Astrocyte of the spinal cord (primary cell): ENCODE measurements around the gene CCR7.

Experiments used
- DNase-seq: peaks from one replicate; pipeline ENCODE4 v3.0.0; 2011; ENCODE audit warnings: low read depth, low spot score
- H3K4me3 ChIP-seq: 2 replicates; pipeline ENCODE4 v1.5.1; 2011; ENCODE audit warnings: low read depth, mild to moderate bottlenecking, low read length, moderate library complexity
- in situ Hi-C: cut with HindIII; loops from 2 replicates; pipeline ENCODE4 v1.10.0; 2017; ENCODE audit warnings: low sequenced_read_pairs
- TF ChIP-seq, protein P1 (sequence below): IDR thresholded peaks from 2 replicates; pipeline ENCODE4 v1.5.1; 2012; ENCODE audit warnings: low read depth, mild to moderate bottlenecking, low read length, inconsistent platforms

CCR7 gene, protein sequence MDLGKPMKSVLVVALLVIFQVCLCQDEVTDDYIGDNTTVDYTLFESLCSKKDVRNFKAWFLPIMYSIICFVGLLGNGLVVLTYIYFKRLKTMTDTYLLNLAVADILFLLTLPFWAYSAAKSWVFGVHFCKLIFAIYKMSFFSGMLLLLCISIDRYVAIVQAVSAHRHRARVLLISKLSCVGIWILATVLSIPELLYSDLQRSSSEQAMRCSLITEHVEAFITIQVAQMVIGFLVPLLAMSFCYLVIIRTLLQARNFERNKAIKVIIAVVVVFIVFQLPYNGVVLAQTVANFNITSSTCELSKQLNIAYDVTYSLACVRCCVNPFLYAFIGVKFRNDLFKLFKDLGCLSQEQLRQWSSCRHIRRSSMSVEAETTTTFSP

DNA sequence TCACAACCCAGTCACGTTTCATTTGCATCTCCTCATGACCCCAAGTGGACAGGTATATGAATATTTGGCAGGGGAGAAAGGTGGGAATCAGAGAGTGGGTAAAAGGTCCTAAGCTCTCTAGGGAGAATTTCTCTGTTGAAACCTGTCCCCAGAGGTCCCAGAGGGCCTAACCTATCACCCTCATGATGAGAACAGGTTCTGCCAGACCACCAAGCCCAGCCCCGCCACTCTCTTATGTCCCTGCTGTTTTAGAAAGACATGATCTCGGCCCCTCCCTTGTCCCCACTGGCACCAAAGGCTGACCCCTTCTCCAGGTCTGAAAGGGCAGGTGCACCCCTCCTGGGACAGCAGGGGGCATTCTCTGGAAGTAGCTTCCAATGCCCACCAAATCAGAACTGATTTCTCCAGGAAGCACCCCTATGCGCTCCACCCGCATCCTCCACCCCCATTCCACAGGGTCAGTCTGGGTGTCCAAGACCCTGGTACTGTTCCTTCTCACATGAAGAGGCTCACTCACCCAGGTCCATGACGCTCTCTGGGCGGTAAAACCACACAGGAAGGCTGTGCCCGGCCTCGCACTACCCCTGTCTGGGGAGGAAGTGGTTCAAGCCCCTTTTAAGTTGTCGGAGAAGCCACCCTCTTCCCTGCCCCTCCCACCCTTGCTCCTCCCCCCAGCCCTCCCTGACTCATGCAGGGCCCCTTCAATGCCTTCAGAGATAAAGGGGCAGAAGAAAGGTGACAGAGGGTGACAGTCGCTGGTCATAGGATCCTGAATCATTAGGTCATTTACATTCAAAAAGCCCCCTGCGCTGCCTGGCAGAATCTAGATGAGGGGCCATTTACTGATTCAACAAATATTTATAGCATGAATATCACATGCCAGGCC, at the start of gene CCR7:
TSS of gene CCR7 (minus strand) at position 590 of the 886 bp plus-strand sequence. CDS start at position 527, 63 bp downstream.
- TF ChIP-seq, protein P1, sequence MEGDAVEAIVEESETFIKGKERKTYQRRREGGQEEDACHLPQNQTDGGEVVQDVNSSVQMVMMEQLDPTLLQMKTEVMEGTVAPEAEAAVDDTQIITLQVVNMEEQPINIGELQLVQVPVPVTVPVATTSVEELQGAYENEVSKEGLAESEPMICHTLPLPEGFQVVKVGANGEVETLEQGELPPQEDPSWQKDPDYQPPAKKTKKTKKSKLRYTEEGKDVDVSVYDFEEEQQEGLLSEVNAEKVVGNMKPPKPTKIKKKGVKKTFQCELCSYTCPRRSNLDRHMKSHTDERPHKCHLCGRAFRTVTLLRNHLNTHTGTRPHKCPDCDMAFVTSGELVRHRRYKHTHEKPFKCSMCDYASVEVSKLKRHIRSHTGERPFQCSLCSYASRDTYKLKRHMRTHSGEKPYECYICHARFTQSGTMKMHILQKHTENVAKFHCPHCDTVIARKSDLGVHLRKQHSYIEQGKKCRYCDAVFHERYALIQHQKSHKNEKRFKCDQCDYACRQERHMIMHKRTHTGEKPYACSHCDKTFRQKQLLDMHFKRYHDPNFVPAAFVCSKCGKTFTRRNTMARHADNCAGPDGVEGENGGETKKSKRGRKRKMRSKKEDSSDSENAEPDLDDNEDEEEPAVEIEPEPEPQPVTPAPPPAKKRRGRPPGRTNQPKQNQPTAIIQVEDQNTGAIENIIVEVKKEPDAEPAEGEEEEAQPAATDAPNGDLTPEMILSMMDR, result no peak
- no peak for DNase-seq
- no peak within 1 kb of the TSS for H3K4me3 ChIP-seq
- in situ Hi-C loops, result no loop called here

DNA sequence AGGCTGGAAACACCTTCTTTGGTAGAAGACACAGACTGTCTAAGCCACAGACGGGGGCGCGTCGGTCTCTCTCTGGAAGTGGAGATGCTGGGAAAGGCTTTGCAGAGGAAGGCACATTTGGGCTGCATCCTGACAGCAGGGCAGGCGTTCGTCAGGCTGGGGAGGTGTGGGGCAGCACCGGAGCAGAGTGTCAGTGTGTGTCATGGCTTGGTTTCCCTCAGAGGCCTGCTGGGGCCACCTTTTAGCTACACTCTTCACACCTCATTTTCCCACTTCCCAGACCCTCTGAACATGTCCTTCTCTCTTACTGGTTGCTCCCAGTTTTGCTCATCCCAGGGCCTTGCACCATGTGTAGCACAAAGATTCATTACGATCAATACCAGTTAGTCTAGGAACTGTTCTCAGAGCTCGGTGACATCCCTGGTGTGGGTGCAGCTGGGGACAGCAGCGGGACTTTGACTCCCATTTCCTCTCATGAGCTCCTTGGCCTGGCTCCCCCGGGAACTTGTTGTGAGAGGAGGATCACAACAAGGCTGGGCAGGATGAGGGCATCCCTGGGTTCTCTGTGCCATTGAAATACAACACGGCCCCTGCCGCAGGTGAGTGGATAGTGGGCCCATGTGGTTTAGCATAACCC, 49.3 kb upstream of the CCR7 start:
- no peak for DNase-seq
- TF ChIP-seq, protein P1, result no peak
- H3K4me3 ChIP-seq, result no peak overlapping the region
- in situ Hi-C loops, result no loop called here

DNA sequence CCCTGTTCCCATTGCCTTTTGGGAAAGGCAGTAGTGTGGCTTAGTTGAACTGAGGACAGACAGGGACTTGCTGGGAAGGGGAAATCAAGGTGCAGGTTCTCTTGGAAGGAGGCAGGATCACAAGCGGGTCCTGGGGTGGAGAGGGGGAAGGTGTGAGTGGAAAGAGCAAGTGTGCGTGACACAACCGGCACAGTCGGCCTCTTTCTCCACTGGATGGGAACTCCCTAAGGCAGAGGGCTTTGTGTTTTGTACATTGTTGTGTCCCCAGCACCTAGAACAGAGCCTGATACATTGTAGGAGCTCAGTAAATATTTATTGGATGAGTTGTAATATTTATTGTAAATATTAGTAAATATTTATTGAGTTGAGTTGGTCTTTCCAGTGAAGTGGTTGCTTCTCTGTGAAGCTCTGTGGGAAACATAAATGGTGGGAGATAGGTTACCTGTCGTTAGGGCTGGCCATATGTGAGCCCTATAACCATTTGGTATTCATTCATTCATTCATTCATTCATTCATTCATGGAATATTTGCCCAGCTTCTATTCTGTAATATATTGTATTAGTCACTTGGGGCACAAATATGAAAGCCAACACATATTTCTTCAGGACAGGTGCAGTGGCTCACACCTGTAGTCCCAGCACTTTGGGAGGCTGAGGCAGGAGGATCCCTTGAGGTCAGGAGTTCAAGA, 48.3 kb upstream of the CCR7 start:
- TF ChIP-seq, protein P1, result no peak
- DNase-seq, result no peak
- no peak overlapping the region for H3K4me3 ChIP-seq
- in situ Hi-C loops, result no loop called here

DNA sequence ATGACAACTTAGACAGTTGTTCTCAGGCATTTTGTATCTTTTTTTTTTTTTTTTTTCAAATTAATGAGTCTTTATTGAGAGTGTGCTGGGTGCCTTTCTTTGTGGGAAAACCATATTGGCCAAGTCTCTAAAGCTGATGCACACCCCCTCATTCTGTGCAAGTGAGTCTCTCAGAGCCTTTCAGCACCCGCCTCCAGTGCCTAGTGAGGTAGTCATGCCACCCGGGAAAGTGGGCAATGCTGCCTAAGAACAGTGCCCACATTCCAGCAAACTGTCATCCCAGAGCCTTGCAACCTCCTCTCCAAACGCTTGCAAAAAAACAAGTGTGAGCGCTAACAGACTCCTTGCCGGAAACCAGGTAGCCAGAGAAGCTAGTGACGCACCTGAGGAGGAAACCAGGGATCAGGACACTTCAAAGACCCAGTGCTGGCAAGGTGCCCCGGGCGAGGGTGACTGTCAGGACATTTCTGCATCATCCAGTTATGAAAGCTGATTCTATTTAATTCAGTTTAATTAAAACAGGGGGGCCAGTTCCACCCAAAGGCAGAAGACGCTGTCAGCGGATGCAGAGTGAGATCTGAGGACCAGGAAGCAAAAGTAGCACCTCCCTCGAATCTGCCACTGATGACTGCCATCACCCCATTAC, 47.5 kb upstream of the CCR7 start:
- TF ChIP-seq, protein P1, result no peak
- no peak for DNase-seq
- in situ Hi-C loops, result no loop called here
- no peak overlapping the region for H3K4me3 ChIP-seq

DNA sequence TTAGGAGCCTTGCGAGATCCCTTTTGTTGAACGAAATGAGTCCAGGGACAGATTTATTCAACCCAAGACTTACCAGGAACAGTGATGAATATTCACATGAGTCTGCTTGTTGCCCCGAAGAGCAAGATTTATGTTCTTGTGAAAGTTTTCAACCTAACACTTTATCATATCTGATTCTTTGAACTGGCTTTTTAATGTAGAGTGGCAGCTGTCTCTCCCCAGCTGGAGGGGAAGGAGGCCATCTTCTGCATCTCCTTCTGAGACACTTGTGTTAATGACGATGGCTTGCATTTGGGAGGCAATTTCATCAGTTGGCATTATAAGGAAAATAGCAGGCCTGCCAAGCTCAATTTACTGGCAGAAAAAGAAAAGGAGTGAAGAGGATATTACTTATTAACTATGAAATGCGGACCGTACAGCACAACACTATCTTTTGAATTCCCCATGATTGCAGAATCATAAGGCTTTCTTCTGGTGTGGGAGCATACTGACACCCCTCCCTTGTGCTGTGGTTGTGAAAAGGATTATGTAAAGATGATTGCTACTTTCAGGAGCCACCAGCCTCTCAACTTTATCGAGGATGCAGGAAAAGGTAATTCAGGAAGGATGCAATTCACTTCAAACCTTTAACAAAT, 46.7 kb upstream of the CCR7 start:
- DNase-seq, result no peak
- TF ChIP-seq, protein P1, result no peak
- no peak overlapping the region for H3K4me3 ChIP-seq
- in situ Hi-C loops, result no loop called here
